HCT116 (cell line): ENCODE data around the gene BCAR3. TPM values are rescaled to one million over a fixed set of nuclear protein-coding genes. Genes with fewer than 3 reads are reported as not detected.

Source experiments
- ATAC-seq: fragments of 200-7000 bp; cut with Tn5 transposase; 2 replicates; pipeline ENCODE4 v1.9.1; 2020; ENCODE audit warnings: mild to moderate bottlenecking, moderate library complexity
- BruUV-seq: library from RNA; stranded (reverse); fragments of 400-500 nt; replicated peaks from 2 replicates; lab custom pipeline; 2021; lab: Mats Ljungman, UMichigan
- CTCF ChIA-PET: fragments of 300-600 bp; sonication (Branson Sonifier 250); formaldehyde crosslinking; loops from one replicate; lab custom pipeline; 2021; ENCODE audit warnings: antibody characterized with exemption; lab: Charles Lee
- POLR2A ChIA-PET: fragments of 300-600, 350-600 bp; sonication (Branson Sonifier 250); formaldehyde crosslinking; loops from one replicate; lab custom pipeline; 2021; ENCODE audit warnings: antibody characterized with exemption; lab: Charles Lee
- RAD21 ChIA-PET, 2 experiments: fragments of 300-600 bp; sonication (Branson Sonifier 250); formaldehyde crosslinking; loops; one replicate each; lab custom pipeline; 2023; ENCODE audit warnings: low total read pairs in 2 of 2; ENCODE audit not compliant: uncharacterized antibody in 2 of 2, unreplicated experiment in 2 of 2, low non-redundant PET in 1 of 2; lab: Charles Lee
- DNase-seq: peaks from one replicate; pipeline ENCODE4 v3.0.0-alpha.2; 2010; ENCODE audit warnings: low read depth, low spot score
- H2AFZ ChIP-seq: fragments of 200-600 bp; shearing (Covaris generic), sonication (generic); 2 replicates; pipeline ENCODE4 v1.6.1; 2017; ENCODE audit warnings: low read depth, mixed run types, mixed read lengths, antibody characterized with exemption, low read length; ENCODE audit not compliant: poor library complexity, severe bottlenecking
- H3K27ac ChIP-seq: 2 replicates; pipeline ENCODE4 v1.5.1; 2012; ENCODE audit warnings: low read depth, low read length
- H3K27me3 ChIP-seq: fragments of 200-600 bp; sonication (generic); 2 replicates; pipeline ENCODE4 v1.6.1; 2016; ENCODE audit warnings: mixed run types, low read length, mixed read lengths; ENCODE audit not compliant: insufficient read depth
- H3K36me3 ChIP-seq, 2 experiments: fragments of 200-500 bp in 1 of 2; fragments of 200-600 bp in 1 of 2; sonication (Bioruptor generic) in 1 of 2; sonication (generic) in 1 of 2; 2 replicates each; pipeline versions ENCODE4 v1.5.1 to v1.6.1; 2014 to 2016; ENCODE audit warnings: low read length in 2 of 2, inconsistent platforms in 1 of 2, mixed read lengths in 1 of 2, mixed run types in 1 of 2; ENCODE audit not compliant: insufficient read depth in 2 of 2, control insufficient read depth in 1 of 2
- H3K4me1 ChIP-seq, 2 experiments: fragments of 200-600 bp in 1 of 2; sonication (generic) in 1 of 2; 2 replicates each; pipeline versions ENCODE4 v1.5.1 to v1.6.1; 2012 to 2017; ENCODE audit warnings: low read length in 2 of 2, inconsistent platforms in 1 of 2, mild to moderate bottlenecking in 1 of 2, mixed read lengths in 1 of 2, mixed run types in 1 of 2, moderate library complexity in 1 of 2; ENCODE audit not compliant: insufficient read depth in 2 of 2, control insufficient read depth in 1 of 2
- H3K4me2 ChIP-seq: fragments of 200-600 bp; sonication (generic); 2 replicates; pipeline ENCODE4 v1.6.1; 2017; ENCODE audit warnings: mixed run types, low read length, mixed read lengths
- H3K4me3 ChIP-seq, 2 experiments: fragments of 200-600 bp in 1 of 2; sonication (generic) in 1 of 2; replicated peaks in 1 of 2; 2 replicates each; pipeline ENCODE4 v1.5.1; 2011 to 2016; ENCODE audit warnings: low read length in 2 of 2, control low read depth in 1 of 2, low read depth in 1 of 2, mild to moderate bottlenecking in 1 of 2, mixed read lengths in 1 of 2, mixed run types in 1 of 2
- H3K79me2 ChIP-seq: fragments of 200-600 bp; sonication (generic); 2 replicates; pipeline ENCODE4 v1.6.1; 2017; ENCODE audit warnings: mild to moderate bottlenecking, mixed run types, low read length, moderate library complexity, mixed read lengths; ENCODE audit not compliant: insufficient read depth
- H3K9ac ChIP-seq: fragments of 200-600 bp; sonication (generic); 2 replicates; pipeline ENCODE4 v1.6.1; 2016; ENCODE audit warnings: low read length, mixed read lengths
- H3K9me2 ChIP-seq: fragments of 200-600 bp; sonication (generic), shearing (Covaris generic); 2 replicates; pipeline ENCODE4 v1.6.1; 2017; ENCODE audit warnings: mixed run types, mild to moderate bottlenecking, moderate library complexity; ENCODE audit not compliant: insufficient read depth
- H3K9me3 ChIP-seq, 2 experiments: fragments of 200-500 bp in 1 of 2; fragments of 200-600 bp in 1 of 2; sonication (Bioruptor generic) in 1 of 2; sonication (generic) in 1 of 2; 2 replicates each; pipeline ENCODE4 v1.6.1; 2014 to 2017; ENCODE audit warnings: low read length in 2 of 2, mixed read lengths in 2 of 2, inconsistent platforms in 1 of 2, low read depth in 1 of 2, mild to moderate bottlenecking in 1 of 2, mixed run types in 1 of 2, moderate library complexity in 1 of 2; ENCODE audit not compliant: control insufficient read depth in 1 of 2, insufficient read depth in 1 of 2
- H4K20me1 ChIP-seq: fragments of 200-600 bp; sonication (generic), shearing (Covaris generic); 2 replicates; pipeline ENCODE4 v1.6.1; 2017; ENCODE audit warnings: mixed run types, mild to moderate bottlenecking, moderate library complexity; ENCODE audit not compliant: insufficient read depth
- CEBPB ChIP-seq: IDR thresholded peaks from 2 replicates; pipeline ENCODE4 v1.6.1; 2012; ENCODE audit warnings: low read depth
- EZH2 ChIP-seq: fragments of 200-600 bp; sonication (generic); IDR thresholded peaks from 2 replicates; pipeline ENCODE4 v1.6.1; 2017; ENCODE audit warnings: antibody characterized with exemption, mixed run types
- POLR2A ChIP-seq: IDR thresholded peaks from 2 replicates; pipeline ENCODE4 v1.7.0; 2011; ENCODE audit warnings: borderline replicate concordance; ENCODE audit not compliant: insufficient read depth, insufficient read length; ENCODE audit errors: extremely low read depth
- SIN3A ChIP-seq: IDR thresholded peaks from 2 replicates; pipeline ENCODE4 v1.6.1; 2012; ENCODE audit warnings: low read depth
- YY1 ChIP-seq: IDR thresholded peaks from 2 replicates; pipeline ENCODE4 v1.6.1; 2011; ENCODE audit warnings: low read length, low read depth, moderate library complexity, mild to moderate bottlenecking; ENCODE audit not compliant: insufficient replicate concordance; ENCODE audit errors: extremely low read depth
- ZFX ChIP-seq: fragments of 450-650 bp; IDR thresholded peaks from 2 replicates; pipeline ENCODE4 v1.6.1; 2017
- ZNF274 ChIP-seq: fragments of 200-500 bp; sonication (Bioruptor generic); IDR thresholded peaks from 2 replicates; pipeline ENCODE4 v1.6.1; 2014; ENCODE audit warnings: mild to moderate bottlenecking, low read depth, low read length, inconsistent platforms
- intact Hi-C: fragments of 100-400 bp; cut with micrococcal nuclease; formaldehyde crosslinking; loops from 2 replicates; pipeline ENCODE4 v1.10.0; 2022
- total RNA-seq: library from RNA; stranded (reverse); gene quantifications from one replicate; pipeline ENCODE4 v1.2.1, GENCODE V29; 2021; ENCODE audit not compliant: unreplicated experiment
- TF ChIP-seq, protein P1 (sequence below): IDR thresholded peaks from 2 replicates; pipeline ENCODE4 v1.6.1; 2012
- TF ChIP-seq, protein P2 (sequence below), 3 experiments: fragments of 200-600 bp in 1 of 3; sonication (generic) in 1 of 3; IDR thresholded peaks in 2 of 3; conservative IDR thresholded peaks in 1 of 3; 2 replicates each; pipeline ENCODE4 v1.5.1; 2012 to 2017; ENCODE audit warnings: low read depth in 2 of 3, low read length in 2 of 3, antibody characterized with exemption in 1 of 3, borderline replicate concordance in 1 of 3, control low read depth in 1 of 3, mild to moderate bottlenecking in 1 of 3, mixed read lengths in 1 of 3, mixed run types in 1 of 3, moderate library complexity in 1 of 3; ENCODE audit not compliant: insufficient read depth in 1 of 3
- TF ChIP-seq, protein P3 (sequence below): IDR thresholded peaks from 2 replicates; pipeline ENCODE4 v1.6.1; 2011; ENCODE audit warnings: mild to moderate bottlenecking, low read length, moderate library complexity; ENCODE audit not compliant: insufficient replicate concordance; ENCODE audit errors: extremely low read depth

BCAR3 gene
- total RNA-seq, 1 experiment from 2014 or later: 24.5 TPM

DNA sequence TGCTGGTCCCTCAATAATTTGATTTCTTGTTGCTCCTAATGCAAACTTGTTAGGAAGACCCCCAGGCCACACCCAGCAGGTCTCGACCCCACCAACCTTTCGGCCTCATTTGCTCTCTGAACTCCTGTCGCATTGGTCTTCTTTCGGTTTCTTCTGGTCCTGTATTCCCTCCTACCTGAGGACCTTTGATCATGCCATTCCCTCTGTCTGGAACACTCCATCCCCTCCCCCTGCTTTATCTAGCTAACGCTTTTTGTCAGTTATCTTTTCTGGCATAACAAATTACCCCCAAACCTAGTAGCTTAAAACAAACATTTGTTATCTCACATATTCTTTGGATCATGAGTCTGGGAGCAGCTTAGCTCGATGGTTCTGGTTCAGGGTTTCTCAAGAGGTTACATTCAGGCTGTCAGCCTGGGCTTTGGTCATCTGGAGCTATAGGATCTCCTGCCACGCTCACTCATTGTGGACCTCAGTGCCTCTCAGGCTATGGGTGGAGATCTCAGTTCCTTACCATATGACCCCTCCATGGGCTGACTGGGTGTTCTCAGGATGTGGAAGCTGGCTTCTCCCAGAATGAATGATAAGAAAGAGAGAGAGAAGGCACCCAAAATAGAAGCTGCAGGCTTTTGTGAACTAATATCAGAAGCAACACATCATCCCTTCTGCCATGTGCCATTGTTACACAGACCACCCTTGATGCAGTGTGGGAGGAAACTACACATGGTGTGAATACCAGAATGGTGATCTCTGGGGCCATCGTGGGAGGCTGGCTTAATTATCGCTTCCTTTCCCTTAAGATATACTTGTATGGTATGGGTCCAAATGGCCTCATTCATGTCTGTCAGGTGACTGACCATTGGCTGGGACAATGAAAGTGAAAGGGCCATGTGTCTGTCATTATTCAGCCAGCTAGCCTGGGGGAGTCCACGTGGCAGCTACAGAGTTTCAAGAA, 29.1 kb upstream of the BCAR3 start:
- BruUV-seq: no TSS peak
- TF ChIP-seq CEBPB (no peak), POLR2A (no peak), ZNF274 (no peak), ZFX (no peak), SIN3A (no peak), EZH2 (no peak), YY1 (no peak)
- TF ChIP-seq, protein P1, sequence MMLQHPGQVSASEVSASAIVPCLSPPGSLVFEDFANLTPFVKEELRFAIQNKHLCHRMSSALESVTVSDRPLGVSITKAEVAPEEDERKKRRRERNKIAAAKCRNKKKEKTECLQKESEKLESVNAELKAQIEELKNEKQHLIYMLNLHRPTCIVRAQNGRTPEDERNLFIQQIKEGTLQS: no peak
- TF ChIP-seq, protein P2, sequence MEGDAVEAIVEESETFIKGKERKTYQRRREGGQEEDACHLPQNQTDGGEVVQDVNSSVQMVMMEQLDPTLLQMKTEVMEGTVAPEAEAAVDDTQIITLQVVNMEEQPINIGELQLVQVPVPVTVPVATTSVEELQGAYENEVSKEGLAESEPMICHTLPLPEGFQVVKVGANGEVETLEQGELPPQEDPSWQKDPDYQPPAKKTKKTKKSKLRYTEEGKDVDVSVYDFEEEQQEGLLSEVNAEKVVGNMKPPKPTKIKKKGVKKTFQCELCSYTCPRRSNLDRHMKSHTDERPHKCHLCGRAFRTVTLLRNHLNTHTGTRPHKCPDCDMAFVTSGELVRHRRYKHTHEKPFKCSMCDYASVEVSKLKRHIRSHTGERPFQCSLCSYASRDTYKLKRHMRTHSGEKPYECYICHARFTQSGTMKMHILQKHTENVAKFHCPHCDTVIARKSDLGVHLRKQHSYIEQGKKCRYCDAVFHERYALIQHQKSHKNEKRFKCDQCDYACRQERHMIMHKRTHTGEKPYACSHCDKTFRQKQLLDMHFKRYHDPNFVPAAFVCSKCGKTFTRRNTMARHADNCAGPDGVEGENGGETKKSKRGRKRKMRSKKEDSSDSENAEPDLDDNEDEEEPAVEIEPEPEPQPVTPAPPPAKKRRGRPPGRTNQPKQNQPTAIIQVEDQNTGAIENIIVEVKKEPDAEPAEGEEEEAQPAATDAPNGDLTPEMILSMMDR (IDR thresholded peaks at IDR 0.05 in 2 of 3, conservative IDR thresholded peaks at IDR 0.05 in 1 of 3; ENCODE audit: borderline replicate concordance in 1 of 3, insufficient read depth in 1 of 3, low read depth in 2 of 3, low read length in 2 of 3): no peak
- TF ChIP-seq, protein P3, sequence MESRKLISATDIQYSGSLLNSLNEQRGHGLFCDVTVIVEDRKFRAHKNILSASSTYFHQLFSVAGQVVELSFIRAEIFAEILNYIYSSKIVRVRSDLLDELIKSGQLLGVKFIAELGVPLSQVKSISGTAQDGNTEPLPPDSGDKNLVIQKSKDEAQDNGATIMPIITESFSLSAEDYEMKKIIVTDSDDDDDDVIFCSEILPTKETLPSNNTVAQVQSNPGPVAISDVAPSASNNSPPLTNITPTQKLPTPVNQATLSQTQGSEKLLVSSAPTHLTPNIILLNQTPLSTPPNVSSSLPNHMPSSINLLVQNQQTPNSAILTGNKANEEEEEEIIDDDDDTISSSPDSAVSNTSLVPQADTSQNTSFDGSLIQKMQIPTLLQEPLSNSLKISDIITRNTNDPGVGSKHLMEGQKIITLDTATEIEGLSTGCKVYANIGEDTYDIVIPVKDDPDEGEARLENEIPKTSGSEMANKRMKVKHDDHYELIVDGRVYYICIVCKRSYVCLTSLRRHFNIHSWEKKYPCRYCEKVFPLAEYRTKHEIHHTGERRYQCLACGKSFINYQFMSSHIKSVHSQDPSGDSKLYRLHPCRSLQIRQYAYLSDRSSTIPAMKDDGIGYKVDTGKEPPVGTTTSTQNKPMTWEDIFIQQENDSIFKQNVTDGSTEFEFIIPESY: no peak
- TF ChIP-seq, all 23 proteins: peak for 0
- no peaks in the 10 kb centered on the region for H3K27me3 ChIP-seq
- RAD21 ChIA-PET: no interaction called here
- H3K4me3 ChIP-seq: no peak overlapping the region
- H4K20me1 ChIP-seq: no peaks in the 10 kb centered on the region
- POLR2A ChIA-PET: no interaction called here
- H3K36me3 ChIP-seq: no peaks in the 10 kb centered on the region
- no peak overlapping the region for H3K9ac ChIP-seq
- intact Hi-C loops: no loop called here
- no peaks in the 10 kb centered on the region for H3K9me2 ChIP-seq
- H2AFZ ChIP-seq: no peak overlapping the region
- no peaks in the 10 kb centered on the region for H3K79me2 ChIP-seq
- H3K27ac ChIP-seq: no peak overlapping the region
- ATAC-seq (no peak), DNase-seq (no peak)
- no peak overlapping the region for H3K4me2 ChIP-seq
- peaks cover 7 to 36% of the 10 kb centered on the region in 2 experiments for H3K4me1 ChIP-seq
- CTCF ChIA-PET: no interaction called here
- H3K9me3 ChIP-seq: no peaks in the 10 kb centered on the region
